Hepatocyte (in vitro differentiated cells): ENCODE measurements around the gene CTF1.

Source experiments
- EZH2 ChIP-seq: fragments of 200-600 bp; sonication (generic); IDR thresholded peaks from 2 replicates; pipeline ENCODE4 v1.6.1; 2016; ENCODE audit warnings: antibody characterized with exemption, mild to moderate bottlenecking, borderline replicate concordance
- EZH2phosphoT487 ChIP-seq: fragments of 200-600 bp; sonication (generic); IDR thresholded peaks from one replicate; pipeline ENCODE4 v1.6.1; 2018; ENCODE audit warnings: antibody characterized with exemption, mild to moderate bottlenecking, low read depth, moderate library complexity; ENCODE audit not compliant: unreplicated experiment, severe bottlenecking
- TF ChIP-seq, protein P1 (sequence below): fragments of 200-600 bp; sonication (generic); IDR thresholded peaks from 2 replicates; pipeline ENCODE4 v1.5.1; 2016; ENCODE audit warnings: antibody characterized with exemption, mild to moderate bottlenecking; ENCODE audit not compliant: poor library complexity

DNA sequence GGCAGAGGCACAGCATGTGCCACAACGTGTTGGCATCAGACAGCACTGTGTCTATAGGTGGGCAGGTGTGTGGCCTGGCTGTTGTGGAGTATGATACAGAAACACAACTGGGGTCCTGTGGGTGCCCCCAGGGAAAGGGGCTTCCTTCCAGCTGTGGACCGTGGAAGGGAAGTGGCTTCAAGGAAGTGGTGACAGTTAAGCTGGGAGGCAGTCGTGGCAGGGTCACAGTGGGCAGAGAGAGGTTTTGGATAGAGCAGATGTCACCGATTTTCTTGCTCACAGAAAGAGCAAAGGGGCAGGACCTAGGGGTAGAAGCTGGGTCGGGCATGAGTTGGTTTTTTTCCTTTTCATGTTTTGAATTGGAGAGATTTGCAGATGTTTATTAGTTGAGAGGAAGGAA is 41.3 kb downstream of the CTF1 start:
- TF ChIP-seq, protein P1, sequence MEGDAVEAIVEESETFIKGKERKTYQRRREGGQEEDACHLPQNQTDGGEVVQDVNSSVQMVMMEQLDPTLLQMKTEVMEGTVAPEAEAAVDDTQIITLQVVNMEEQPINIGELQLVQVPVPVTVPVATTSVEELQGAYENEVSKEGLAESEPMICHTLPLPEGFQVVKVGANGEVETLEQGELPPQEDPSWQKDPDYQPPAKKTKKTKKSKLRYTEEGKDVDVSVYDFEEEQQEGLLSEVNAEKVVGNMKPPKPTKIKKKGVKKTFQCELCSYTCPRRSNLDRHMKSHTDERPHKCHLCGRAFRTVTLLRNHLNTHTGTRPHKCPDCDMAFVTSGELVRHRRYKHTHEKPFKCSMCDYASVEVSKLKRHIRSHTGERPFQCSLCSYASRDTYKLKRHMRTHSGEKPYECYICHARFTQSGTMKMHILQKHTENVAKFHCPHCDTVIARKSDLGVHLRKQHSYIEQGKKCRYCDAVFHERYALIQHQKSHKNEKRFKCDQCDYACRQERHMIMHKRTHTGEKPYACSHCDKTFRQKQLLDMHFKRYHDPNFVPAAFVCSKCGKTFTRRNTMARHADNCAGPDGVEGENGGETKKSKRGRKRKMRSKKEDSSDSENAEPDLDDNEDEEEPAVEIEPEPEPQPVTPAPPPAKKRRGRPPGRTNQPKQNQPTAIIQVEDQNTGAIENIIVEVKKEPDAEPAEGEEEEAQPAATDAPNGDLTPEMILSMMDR, result no peak
- TF ChIP-seq EZH2phosphoT487 (no peak), EZH2 (no peak)
